ENCODE results near the gene ALDH1A1.

ALDH1A1 gene

DNA sequence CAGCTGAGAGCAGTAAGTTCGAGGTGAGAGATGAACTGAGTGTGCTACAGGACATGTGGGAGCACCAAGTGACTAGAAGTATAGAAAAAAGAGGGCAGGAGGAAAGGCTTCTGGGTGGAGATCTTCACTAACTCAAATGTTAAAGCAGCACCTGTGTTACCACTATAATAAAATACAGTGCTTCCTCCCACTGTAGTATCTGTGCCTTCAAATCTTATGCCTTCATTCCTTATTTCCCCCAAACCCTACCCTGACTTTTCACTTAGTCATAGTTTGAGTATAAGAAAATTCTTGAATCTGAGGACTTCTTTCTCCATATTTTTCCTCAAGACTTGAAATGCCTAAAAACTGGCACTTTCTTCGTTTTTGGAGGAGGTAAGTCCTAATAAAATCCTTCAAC lies 61.8 kb downstream of the ALDH1A1 start:
- no peaks in the 10 kb centered on the region for H4K20me1 ChIP-seq (ENCODE audit: insufficient read depth, low read length)
- no peaks in the 10 kb centered on the region for H3K9me3 ChIP-seq (replicated peaks; ENCODE audit: insufficient read depth, low read length)
- H3K4me2 ChIP-seq (ENCODE audit: low read depth, low read length) = no peak overlapping the region
- no peaks in the 10 kb centered on the region for H3F3A ChIP-seq (ENCODE audit: insufficient read depth, low read length)
- no peaks in the 10 kb centered on the region for H3K36me3 ChIP-seq (replicated peaks; ENCODE audit: insufficient read depth, low read length)
- H3K9ac ChIP-seq (ENCODE audit: low read length) = no peak overlapping the region
- no peak overlapping the region for H3K27ac ChIP-seq (ENCODE audit: low read length)
- no peak for TF ChIP-seq EZH2phosphoT487 (IDR thresholded peaks at IDR 0.05; ENCODE audit: low read length)
- TF ChIP-seq CTCF (IDR thresholded peaks at IDR 0.05; ENCODE audit: low read length) = no peak
- TF ChIP-seq EZH2 (optimal IDR thresholded peaks at IDR 0.05; ENCODE audit: low read depth, low read length) = no peak
- no peak overlapping the region for H3K4me3 ChIP-seq (ENCODE audit: low read length)
- H3K27me3 ChIP-seq (replicated peaks; ENCODE audit: insufficient read depth, low read length) = no peaks in the 10 kb centered on the region
- no peaks in the 10 kb centered on the region for H3K9me2 ChIP-seq (replicated peaks; ENCODE audit: insufficient read depth, low read length)
- DNase-seq = no peak
- peaks cover 13% of the 10 kb centered on the region for H3K4me1 ChIP-seq (ENCODE audit: low read length)
- no peaks in the 10 kb centered on the region for H3K79me2 ChIP-seq (ENCODE audit: low read length)
- no peak overlapping the region for H2AFZ ChIP-seq (ENCODE audit: low read length)

- H3K27ac ChIP-seq (ENCODE audit: low read length) = no peak overlapping the region
- no peak for TF ChIP-seq EZH2 (optimal IDR thresholded peaks at IDR 0.05; ENCODE audit: low read depth, low read length)
- TF ChIP-seq CTCF (IDR thresholded peaks at IDR 0.05; ENCODE audit: low read length) = no peak
- TF ChIP-seq EZH2phosphoT487 (IDR thresholded peaks at IDR 0.05; ENCODE audit: low read length) = no peak
- H3K4me3 ChIP-seq (ENCODE audit: low read length) = no peak overlapping the region
- no peak overlapping the region for H3K9ac ChIP-seq (ENCODE audit: low read length)
- no peaks in the 10 kb centered on the region for H3F3A ChIP-seq (ENCODE audit: insufficient read depth, low read length)
- H3K27me3 ChIP-seq (replicated peaks; ENCODE audit: insufficient read depth, low read length) = no peaks in the 10 kb centered on the region
- H3K79me2 ChIP-seq (ENCODE audit: low read length) = no peaks in the 10 kb centered on the region
- no peaks in the 10 kb centered on the region for H3K9me3 ChIP-seq (replicated peaks; ENCODE audit: insufficient read depth, low read length)
- peak; percentile 45 for DNase-seq
- H3K36me3 ChIP-seq (replicated peaks; ENCODE audit: insufficient read depth, low read length) = no peaks in the 10 kb centered on the region
- H3K9me2 ChIP-seq (replicated peaks; ENCODE audit: insufficient read depth, low read length) = no peaks in the 10 kb centered on the region
- peaks cover 13% of the 10 kb centered on the region for H3K4me1 ChIP-seq (ENCODE audit: low read length)
- no peak overlapping the region for H2AFZ ChIP-seq (ENCODE audit: low read length)
- H3K4me2 ChIP-seq (ENCODE audit: low read depth, low read length) = no peak overlapping the region
- no peaks in the 10 kb centered on the region for H4K20me1 ChIP-seq (ENCODE audit: insufficient read depth, low read length)
These were observed 63.9 kb downstream of the ALDH1A1 start for GRCh38 chr9:72888943-72889342.

DNA sequence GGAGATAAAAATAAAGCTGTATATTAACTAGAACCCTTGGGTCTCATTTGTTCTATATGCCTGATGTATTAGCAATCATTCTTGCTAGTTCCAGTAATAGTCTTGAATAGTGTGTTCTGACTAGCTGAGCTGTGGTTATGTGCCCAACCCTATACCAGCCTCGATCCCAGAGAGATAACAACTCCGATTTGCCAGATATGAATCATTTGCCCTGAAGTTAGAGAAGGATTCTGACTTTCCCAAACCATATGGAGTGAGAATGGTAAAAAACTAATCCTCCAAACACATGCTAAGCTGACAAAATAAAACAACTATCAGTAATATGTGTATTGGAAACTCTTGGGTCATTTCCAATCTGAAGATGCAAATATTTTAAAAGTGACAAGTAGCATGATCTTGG lies 64.8 kb downstream of the ALDH1A1 start:
- H3K79me2 ChIP-seq (ENCODE audit: low read length) = no peaks in the 10 kb centered on the region
- no peaks in the 10 kb centered on the region for H3K36me3 ChIP-seq (replicated peaks; ENCODE audit: insufficient read depth, low read length)
- H3K9me3 ChIP-seq (replicated peaks; ENCODE audit: insufficient read depth, low read length) = no peaks in the 10 kb centered on the region
- no peaks in the 10 kb centered on the region for H3K27me3 ChIP-seq (replicated peaks; ENCODE audit: insufficient read depth, low read length)
- no peaks in the 10 kb centered on the region for H4K20me1 ChIP-seq (ENCODE audit: insufficient read depth, low read length)
- no peaks in the 10 kb centered on the region for H3F3A ChIP-seq (ENCODE audit: insufficient read depth, low read length)
- no peak overlapping the region for H2AFZ ChIP-seq (ENCODE audit: low read length)
- H3K4me1 ChIP-seq (ENCODE audit: low read length) = peaks cover 13% of the 10 kb centered on the region
- H3K27ac ChIP-seq (ENCODE audit: low read length) = no peak overlapping the region
- TF ChIP-seq EZH2 (optimal IDR thresholded peaks at IDR 0.05; ENCODE audit: low read depth, low read length) (no peak), CTCF (IDR thresholded peaks at IDR 0.05; ENCODE audit: low read length) (no peak), EZH2phosphoT487 (IDR thresholded peaks at IDR 0.05; ENCODE audit: low read length) (no peak)
- DNase-seq = no peak
- H3K4me3 ChIP-seq (ENCODE audit: low read length) = no peak overlapping the region
- H3K4me2 ChIP-seq (ENCODE audit: low read depth, low read length) = no peak overlapping the region
- no peaks in the 10 kb centered on the region for H3K9me2 ChIP-seq (replicated peaks; ENCODE audit: insufficient read depth, low read length)
- no peak overlapping the region for H3K9ac ChIP-seq (ENCODE audit: low read length)
